ENCODE data around the gene DYNLT4. TPM values are rescaled to one million over a fixed set of nuclear protein-coding genes. Genes with fewer than 3 reads are reported as not detected.
"Not testable (repeated sequence)": the region's sequence is repeated elsewhere in the genome, so short reads cannot be mapped to it uniquely, and the experiment has no call there.

DYNLT4 gene
- total RNA-seq, 1 donor from 2014 or later, result not detected

DNA sequence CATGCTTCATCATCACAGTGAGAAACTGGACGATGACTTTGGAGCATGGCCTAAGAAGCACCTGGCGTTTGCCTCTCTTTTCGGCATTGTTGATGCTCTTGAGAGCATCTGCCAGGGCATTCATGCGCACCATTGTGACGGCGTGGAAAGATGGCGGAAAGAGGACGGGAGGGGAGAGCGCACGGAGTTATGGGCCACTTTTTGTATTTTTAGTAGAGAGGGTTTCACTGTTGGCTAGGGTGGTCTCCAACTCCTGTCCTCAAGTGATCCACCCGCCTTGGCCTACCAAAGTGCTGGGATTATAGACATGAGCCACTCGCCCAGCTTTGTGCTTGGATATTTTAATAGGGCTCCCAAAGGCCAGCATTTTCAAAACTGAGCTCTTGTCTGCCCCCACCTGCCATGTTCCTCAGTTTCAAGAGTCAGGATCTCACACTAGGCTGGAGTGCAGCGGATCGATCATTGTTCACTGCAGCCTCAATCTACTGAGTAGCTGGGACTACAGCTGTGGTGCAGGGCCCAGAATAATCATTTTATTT is 26.5 kb downstream of the DYNLT4 start:
- Histone ChIP-seq H3K27me3 (ENCODE audit: control insufficient read depth in 3 of 3, insufficient read depth in 3 of 3, low read length in 3 of 3) (no peaks in the 10 kb centered on the region), H3K36me3 (ENCODE audit: control insufficient read depth in 3 of 3, insufficient read depth in 3 of 3, low read length in 3 of 3) (peaks cover 21 to 28% (median 27%) of the 10 kb centered on the region in 3 donors), H3K27ac (ENCODE audit: low read depth, low read length) (no peak overlapping the region), H3K4me1 (ENCODE audit: control insufficient read depth in 3 of 3, insufficient read depth in 3 of 3, low read length in 3 of 3) (peaks cover 22 to 39% (median 27%) of the 10 kb centered on the region in 3 donors), H3K9me3 (ENCODE audit: control insufficient read depth in 3 of 3, low read length in 3 of 3) (no peaks in the 10 kb centered on the region), H3K9ac (ENCODE audit: low read depth in 1 of 3, low read length in 3 of 3) (no peak overlapping the region), H3K4me3 (ENCODE audit: low read length in 3 of 3) (no peak overlapping the region)

DNA sequence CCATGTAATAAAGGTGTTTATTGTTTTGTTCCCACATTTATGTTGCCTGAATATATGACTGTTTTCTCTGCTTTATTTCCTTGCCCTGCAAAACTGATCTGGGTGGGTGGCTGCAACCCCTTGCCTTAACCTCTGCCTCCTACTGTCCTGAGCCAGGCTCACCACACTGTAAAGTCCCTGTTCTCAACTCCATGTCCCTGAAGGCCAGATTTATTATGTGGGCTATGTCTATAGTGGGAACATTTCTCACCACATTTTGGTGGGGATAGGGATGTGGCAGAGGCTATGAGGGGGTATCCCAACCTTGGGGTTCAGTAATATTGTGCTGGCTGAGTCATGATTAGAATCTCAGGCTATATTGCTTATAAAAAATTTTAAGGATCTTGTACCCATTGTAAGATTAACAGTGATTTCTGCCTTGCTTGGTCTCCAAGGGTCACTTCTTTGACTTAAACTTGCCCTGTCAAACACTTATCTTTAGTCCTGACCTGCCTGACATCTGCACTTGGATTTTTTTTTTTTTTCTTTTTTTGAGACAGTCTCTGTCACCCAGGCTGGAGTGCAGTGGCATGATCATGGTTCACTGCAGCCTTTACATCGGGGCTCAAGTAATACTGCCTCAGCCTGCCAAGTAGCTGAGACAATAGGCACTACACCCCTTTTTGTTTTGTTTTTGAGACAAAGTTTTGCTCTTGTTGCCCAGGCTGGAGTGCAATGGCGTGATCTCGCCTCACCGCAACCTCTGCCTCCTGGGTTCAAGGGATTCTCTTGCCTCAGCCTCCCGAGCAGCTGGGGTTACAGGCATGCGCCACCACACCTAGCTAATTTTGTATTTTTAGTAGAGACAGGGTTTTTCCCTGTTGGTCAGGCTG is 28.2 kb downstream of the DYNLT4 start:
- no peak overlapping the region for H3K9ac ChIP-seq (ENCODE audit: low read depth in 1 of 3, low read length in 3 of 3)
- peaks cover 21 to 28% (median 27%) of the 10 kb centered on the region in 3 donors for H3K36me3 ChIP-seq (ENCODE audit: control insufficient read depth in 3 of 3, insufficient read depth in 3 of 3, low read length in 3 of 3)
- H3K4me3 ChIP-seq (ENCODE audit: low read length in 3 of 3), result no peak overlapping the region
- H3K27ac ChIP-seq (ENCODE audit: low read depth, low read length), result no peak overlapping the region
- H3K9me3 ChIP-seq (ENCODE audit: control insufficient read depth in 3 of 3, low read length in 3 of 3), result no peaks in the 10 kb centered on the region
- no peaks in the 10 kb centered on the region for H3K27me3 ChIP-seq (ENCODE audit: control insufficient read depth in 3 of 3, insufficient read depth in 3 of 3, low read length in 3 of 3)
- H3K4me1 ChIP-seq (ENCODE audit: control insufficient read depth in 3 of 3, insufficient read depth in 3 of 3, low read length in 3 of 3), result peaks cover 16 to 30% (median 18%) of the 10 kb centered on the region in 3 donors

DNA sequence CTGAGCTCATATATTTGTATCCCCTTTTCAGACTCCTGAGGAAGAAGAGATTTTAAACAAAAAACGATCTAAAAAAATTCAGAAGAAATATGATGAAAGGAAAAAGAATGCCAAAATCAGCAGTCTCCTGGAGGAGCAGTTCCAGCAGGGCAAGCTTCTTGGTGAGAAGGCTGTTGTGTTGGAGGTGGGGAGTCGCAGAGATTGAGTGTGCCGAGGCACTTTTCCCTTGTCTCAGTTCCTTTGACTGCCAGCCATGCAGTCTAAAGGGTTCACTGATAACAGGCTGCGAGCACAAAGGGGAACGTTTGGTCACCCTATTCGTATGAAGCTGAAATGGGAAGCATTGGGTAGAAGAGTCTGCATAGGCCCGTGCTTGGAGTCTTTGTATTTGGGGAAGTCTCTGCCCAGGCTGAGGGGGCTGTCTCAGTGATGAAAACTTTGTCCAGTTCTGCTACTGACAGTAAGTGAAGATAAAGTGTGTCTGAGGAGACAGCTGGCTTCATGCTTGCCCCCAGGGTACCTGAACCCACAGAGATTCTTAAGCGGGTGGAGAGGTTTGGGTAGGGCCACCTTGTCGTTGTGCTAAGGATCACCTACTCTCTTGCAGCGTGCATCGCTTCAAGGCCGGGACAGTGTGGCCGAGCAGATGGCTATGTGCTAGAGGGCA is 29.0 kb downstream of the DYNLT4 start:
- no peak overlapping the region for H3K27ac ChIP-seq (ENCODE audit: low read depth, low read length)
- peaks cover 21 to 28% (median 27%) of the 10 kb centered on the region in 3 donors for H3K36me3 ChIP-seq (ENCODE audit: control insufficient read depth in 3 of 3, insufficient read depth in 3 of 3, low read length in 3 of 3)
- no peaks in the 10 kb centered on the region for H3K27me3 ChIP-seq (ENCODE audit: control insufficient read depth in 3 of 3, insufficient read depth in 3 of 3, low read length in 3 of 3)
- no peak overlapping the region for H3K9ac ChIP-seq (ENCODE audit: low read depth in 1 of 3, low read length in 3 of 3)
- no peak overlapping the region for H3K4me3 ChIP-seq (ENCODE audit: low read length in 3 of 3)
- no peaks in the 10 kb centered on the region for H3K9me3 ChIP-seq (ENCODE audit: control insufficient read depth in 3 of 3, low read length in 3 of 3)
- H3K4me1 ChIP-seq (ENCODE audit: control insufficient read depth in 3 of 3, insufficient read depth in 3 of 3, low read length in 3 of 3), result peaks cover 11 to 25% (median 13%) of the 10 kb centered on the region in 3 donors

DNA sequence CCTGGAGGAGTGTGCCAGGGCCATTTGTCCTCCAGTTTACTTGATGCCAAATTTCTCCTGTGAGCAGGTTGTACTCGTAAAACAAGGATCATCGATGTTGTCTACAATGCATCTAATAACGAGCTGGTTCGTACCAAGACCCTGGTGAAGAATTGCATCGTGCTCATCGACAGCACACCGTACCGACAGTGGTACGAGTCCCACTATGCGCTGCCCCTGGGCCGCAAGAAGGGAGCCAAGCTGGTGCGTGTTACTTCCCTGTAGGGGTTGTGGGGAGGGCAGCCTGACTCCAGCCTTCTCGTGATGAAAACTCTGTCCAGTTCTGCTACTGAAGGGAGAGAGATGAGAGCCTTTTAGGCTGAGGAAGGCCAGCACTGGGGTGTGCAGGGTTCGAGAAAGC is 29.6 kb downstream of the DYNLT4 start:
- no peak overlapping the region for H3K4me3 ChIP-seq (ENCODE audit: low read length in 3 of 3)
- H3K9me3 ChIP-seq (ENCODE audit: control insufficient read depth in 3 of 3, low read length in 3 of 3), result no peaks in the 10 kb centered on the region
- no peak overlapping the region for H3K27ac ChIP-seq (ENCODE audit: low read depth, low read length)
- H3K27me3 ChIP-seq (ENCODE audit: control insufficient read depth in 3 of 3, insufficient read depth in 3 of 3, low read length in 3 of 3), result no peaks in the 10 kb centered on the region
- H3K4me1 ChIP-seq (ENCODE audit: control insufficient read depth in 3 of 3, insufficient read depth in 3 of 3, low read length in 3 of 3), result peaks cover 11 to 25% (median 13%) of the 10 kb centered on the region in 3 donors
- peak overlapping the region in 1 of 3 donors; percentile 16 for H3K9ac ChIP-seq (ENCODE audit: low read depth in 1 of 3, low read length in 3 of 3)
- peaks cover 21 to 28% (median 27%) of the 10 kb centered on the region in 3 donors for H3K36me3 ChIP-seq (ENCODE audit: control insufficient read depth in 3 of 3, insufficient read depth in 3 of 3, low read length in 3 of 3)

DNA sequence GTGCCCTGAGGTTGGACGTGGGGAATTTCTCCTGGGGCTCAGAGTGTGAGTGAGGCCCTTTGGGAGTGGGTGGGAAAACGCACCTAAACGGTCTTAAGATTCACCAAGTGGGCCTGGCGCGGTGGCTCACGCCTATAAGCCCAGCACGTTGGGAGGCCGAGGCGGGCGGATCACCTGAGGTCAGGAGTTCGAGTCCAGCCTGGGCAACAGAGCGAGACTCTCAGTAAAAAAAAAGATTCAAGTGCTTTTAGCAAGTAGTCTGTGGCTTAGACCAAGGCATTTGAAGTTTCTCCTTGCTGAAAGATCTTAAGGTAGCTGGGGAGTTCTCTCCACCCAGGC is 30.5 kb downstream of the DYNLT4 start:
- H3K4me3 ChIP-seq (ENCODE audit: low read length in 3 of 3), result peak overlapping the region; percentile 89 to 99 (median 97)
- no peaks in the 10 kb centered on the region for H3K27me3 ChIP-seq (ENCODE audit: control insufficient read depth in 3 of 3, insufficient read depth in 3 of 3, low read length in 3 of 3)
- no peaks in the 10 kb centered on the region for H3K9me3 ChIP-seq (ENCODE audit: control insufficient read depth in 3 of 3, low read length in 3 of 3)
- H3K9ac ChIP-seq (ENCODE audit: low read depth in 1 of 3, low read length in 3 of 3), result peak overlapping the region; percentile 92 to 98 (median 95)
- peaks cover 11 to 25% (median 13%) of the 10 kb centered on the region in 3 donors for H3K4me1 ChIP-seq (ENCODE audit: control insufficient read depth in 3 of 3, insufficient read depth in 3 of 3, low read length in 3 of 3)
- peaks cover 21 to 28% (median 27%) of the 10 kb centered on the region in 3 donors for H3K36me3 ChIP-seq (ENCODE audit: control insufficient read depth in 3 of 3, insufficient read depth in 3 of 3, low read length in 3 of 3)
- peak overlapping the region; percentile 99 for H3K27ac ChIP-seq (ENCODE audit: low read depth, low read length)

DNA sequence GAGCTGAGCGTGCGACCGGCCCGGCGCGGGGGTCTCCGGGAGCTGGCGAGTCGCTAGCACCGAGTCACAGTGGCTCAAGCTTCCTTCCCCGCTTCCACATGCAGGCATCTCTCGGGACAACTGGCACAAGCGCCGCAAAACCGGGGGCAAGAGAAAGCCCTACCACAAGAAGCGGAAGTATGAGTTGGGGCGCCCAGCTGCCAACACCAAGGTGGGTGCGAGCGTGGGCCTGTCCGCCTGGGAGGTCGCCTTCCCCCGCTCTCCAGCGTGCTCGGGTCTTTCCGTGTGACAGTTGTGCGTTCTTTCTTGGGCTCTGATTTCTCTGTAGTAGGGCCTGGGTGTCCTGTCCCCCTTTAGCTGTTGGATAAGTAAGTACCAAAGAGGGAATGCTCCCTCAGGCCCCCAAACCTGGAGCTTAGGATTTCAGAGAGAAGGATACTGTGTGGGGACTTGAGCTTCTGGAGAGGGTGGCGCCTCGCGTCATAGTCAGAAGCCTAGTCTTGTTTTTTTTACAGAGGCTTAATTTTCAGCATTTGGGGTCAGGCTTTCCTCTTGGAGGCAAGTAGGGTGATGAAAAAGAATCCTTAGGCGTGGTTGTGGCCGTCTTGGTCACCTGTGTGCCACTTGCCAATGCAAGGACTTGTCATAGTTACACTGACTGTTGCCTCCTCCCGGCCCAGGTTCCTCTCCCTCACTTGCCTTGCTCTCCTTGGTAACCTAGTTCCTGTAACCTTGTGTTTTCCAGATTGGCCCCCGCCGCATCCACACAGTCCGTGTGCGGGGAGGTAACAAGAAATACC is 31.0 kb downstream of the DYNLT4 start:
- H3K9me3 ChIP-seq (ENCODE audit: control insufficient read depth in 3 of 3, low read length in 3 of 3), result no peaks in the 10 kb centered on the region
- H3K27me3 ChIP-seq (ENCODE audit: control insufficient read depth in 3 of 3, insufficient read depth in 3 of 3, low read length in 3 of 3), result no peaks in the 10 kb centered on the region
- H3K27ac ChIP-seq (ENCODE audit: low read depth, low read length), result peak overlapping the region; percentile 99
- peaks cover 11 to 25% (median 13%) of the 10 kb centered on the region in 3 donors for H3K4me1 ChIP-seq (ENCODE audit: control insufficient read depth in 3 of 3, insufficient read depth in 3 of 3, low read length in 3 of 3)
- H3K36me3 ChIP-seq (ENCODE audit: control insufficient read depth in 3 of 3, insufficient read depth in 3 of 3, low read length in 3 of 3), result peaks cover 18 to 26% (median 24%) of the 10 kb centered on the region in 3 donors
- peak overlapping the region; percentile 89 to 99 (median 97) for H3K4me3 ChIP-seq (ENCODE audit: low read length in 3 of 3)
- peak overlapping the region; percentile 92 to 98 (median 95) for H3K9ac ChIP-seq (ENCODE audit: low read depth in 1 of 3, low read length in 3 of 3)

DNA sequence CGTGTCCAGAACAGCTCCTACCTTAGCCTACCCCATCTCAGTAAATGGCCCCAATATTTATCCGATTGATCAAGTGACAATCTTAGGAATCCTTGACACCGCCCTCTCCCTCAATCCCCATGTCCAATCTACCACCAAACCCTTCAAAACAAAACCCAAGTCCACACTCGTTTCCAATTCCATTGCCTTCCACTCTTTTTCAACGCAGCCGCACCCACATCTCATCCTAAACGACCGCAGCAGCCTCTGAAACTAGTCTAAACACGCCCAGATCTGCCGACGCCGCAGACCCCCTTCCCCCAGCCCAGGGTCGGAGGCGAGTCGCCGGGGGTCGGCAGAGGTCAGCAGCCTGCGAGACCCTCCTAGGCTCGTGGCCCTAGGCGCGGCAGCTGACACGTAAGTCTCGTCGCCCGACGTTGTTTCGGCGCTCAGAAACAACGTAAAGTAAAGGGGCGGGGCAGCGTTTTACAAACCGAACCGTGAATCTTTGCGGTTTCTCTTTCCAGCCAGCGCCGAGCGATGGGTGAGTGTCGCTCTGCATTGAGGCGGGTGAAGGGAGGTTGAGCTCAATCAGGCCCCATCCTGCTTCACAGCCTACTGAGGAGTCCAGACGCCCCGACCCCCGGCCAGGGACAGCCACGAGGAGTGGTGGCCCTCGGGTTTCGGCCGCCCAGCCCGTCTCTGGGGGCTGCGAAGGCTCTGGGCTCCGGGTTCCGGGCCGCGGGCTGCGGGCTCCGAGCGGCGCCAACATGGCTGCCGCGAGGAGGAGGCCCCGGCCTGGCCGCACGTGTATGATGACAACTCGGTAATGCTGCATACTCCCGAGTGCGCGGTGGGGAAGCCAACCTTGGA is 31.8 kb downstream of the DYNLT4 start, which contains the start of gene RPS8:
RPS8 (plus strand) TSS at position 463 of the 852 bp plus-strand sequence; CDS start at position 520, 57 bp downstream.
- H3K9me3 ChIP-seq (ENCODE audit: control insufficient read depth in 3 of 3, low read length in 3 of 3), result no peaks in the 10 kb centered on the region
- no peaks in the 10 kb centered on the region for H3K27me3 ChIP-seq (ENCODE audit: control insufficient read depth in 3 of 3, insufficient read depth in 3 of 3, low read length in 3 of 3)
- peaks cover 16 to 23% (median 22%) of the 10 kb centered on the region in 3 donors for H3K36me3 ChIP-seq (ENCODE audit: control insufficient read depth in 3 of 3, insufficient read depth in 3 of 3, low read length in 3 of 3)
- H3K4me1 ChIP-seq (ENCODE audit: control insufficient read depth in 3 of 3, insufficient read depth in 3 of 3, low read length in 3 of 3), result peaks cover 11 to 25% (median 13%) of the 10 kb centered on the region in 3 donors
- peak within 1 kb of the TSS; percentile 89 to 99 (median 97) for H3K4me3 ChIP-seq (ENCODE audit: low read length in 3 of 3)
- H3K27ac ChIP-seq (ENCODE audit: low read depth, low read length), result peak within 1 kb of the TSS; percentile 99
- H3K9ac ChIP-seq (ENCODE audit: low read depth in 1 of 3, low read length in 3 of 3), result peak within 1 kb of the TSS; percentile 92 to 98 (median 95)

DNA sequence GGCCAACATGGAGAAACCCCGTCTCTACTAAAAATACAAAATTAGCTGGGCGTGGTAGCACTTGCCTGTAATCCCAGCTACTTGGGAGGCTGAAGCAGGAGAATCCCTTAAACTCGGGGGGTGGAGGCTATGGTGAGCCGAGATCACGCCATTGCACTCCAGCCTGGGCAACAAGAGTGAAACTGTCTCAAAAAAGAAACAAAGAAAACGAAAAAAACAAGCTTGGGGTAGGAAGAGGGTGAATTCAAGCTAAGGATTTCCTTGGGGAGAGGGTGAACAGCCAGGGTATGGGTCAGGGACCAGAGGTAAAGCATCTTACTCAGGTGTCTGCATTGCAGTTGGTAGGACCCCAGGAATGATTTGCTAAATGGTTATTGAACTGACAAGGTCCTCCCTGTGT is 40.7 kb downstream of the DYNLT4 start:
- H3K36me3 ChIP-seq (ENCODE audit: control insufficient read depth in 3 of 3, insufficient read depth in 3 of 3, low read length in 3 of 3); H3K4me1 ChIP-seq (ENCODE audit: control insufficient read depth in 3 of 3, insufficient read depth in 3 of 3, low read length in 3 of 3); H3K27ac ChIP-seq (ENCODE audit: low read depth, low read length); H3K9me3 ChIP-seq (ENCODE audit: control insufficient read depth in 3 of 3, low read length in 3 of 3); H3K4me3 ChIP-seq (ENCODE audit: low read length in 3 of 3); H3K9ac ChIP-seq (ENCODE audit: low read depth in 1 of 3, low read length in 3 of 3); H3K27me3 ChIP-seq (ENCODE audit: control insufficient read depth in 3 of 3, insufficient read depth in 3 of 3, low read length in 3 of 3): not testable (repeated sequence)

DNA sequence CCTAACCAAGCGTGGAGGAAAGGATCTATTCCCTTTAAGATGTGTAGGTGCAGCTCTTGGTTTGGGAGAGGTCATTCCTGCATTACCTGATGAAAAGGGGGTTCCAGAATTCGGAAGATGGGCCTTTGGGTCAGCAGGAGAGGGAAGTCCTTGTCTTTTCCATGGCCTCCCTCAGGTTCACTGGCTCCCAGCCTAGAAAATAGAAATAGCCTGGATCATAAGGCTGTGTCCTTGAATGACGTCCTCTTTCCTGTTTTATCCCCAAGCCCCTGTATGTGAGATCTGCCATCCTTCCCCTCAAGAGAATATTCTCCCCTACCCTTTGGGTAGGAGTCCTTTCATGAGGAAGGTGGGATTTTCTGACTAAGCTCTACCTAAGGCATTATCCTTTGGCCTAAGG is 46.3 kb downstream of the DYNLT4 start:
- Histone ChIP-seq H3K9me3 (ENCODE audit: control insufficient read depth in 3 of 3, low read length in 3 of 3) (no peaks in the 10 kb centered on the region), H3K27me3 (ENCODE audit: control insufficient read depth in 3 of 3, insufficient read depth in 3 of 3, low read length in 3 of 3) (no peaks in the 10 kb centered on the region), H3K36me3 (ENCODE audit: control insufficient read depth in 3 of 3, insufficient read depth in 3 of 3, low read length in 3 of 3) (no peaks in the 10 kb centered on the region), H3K27ac (ENCODE audit: low read depth, low read length) (no peak overlapping the region), H3K4me3 (ENCODE audit: low read length in 3 of 3) (no peak overlapping the region), H3K4me1 (ENCODE audit: control insufficient read depth in 3 of 3, insufficient read depth in 3 of 3, low read length in 3 of 3) (peaks cover 0 to 4% (median 3%) of the 10 kb centered on the region in 3 donors), H3K9ac (ENCODE audit: low read depth in 1 of 3, low read length in 3 of 3) (no peak overlapping the region)

All from skeletal muscle tissue (tissue), 4 donors.